ENCODE results near the gene CLIC3.

The CLIC3 gene

DNA sequence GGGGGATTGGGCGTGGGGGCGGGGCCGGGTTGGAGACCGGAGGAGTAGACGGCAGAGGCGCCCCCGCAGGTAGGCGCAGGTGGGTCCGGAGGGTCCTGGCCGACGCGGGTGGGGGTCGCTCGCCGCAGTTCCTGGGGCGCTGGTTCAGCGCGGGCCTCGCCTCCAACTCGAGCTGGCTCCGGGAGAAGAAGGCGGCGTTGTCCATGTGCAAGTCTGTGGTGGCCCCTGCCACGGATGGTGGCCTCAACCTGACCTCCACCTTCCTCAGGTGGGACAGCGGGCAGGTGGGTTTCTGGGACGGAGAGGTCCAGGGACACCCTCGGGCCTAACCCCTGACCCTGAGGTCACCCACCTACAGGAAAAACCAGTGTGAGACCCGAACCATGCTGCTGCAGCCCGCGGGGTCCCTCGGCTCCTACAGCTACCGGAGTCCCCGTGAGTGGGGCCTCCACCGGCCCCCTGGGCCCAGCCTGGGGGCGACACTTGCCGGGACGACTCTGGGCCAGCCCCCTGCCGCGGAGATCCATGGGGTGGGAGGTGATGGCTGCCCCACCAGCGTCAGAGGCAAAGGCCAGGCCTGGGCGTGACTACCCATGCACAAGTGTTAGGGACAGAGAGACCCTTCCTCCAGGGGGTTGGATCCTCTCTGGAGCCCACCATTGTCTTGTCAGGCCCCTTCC is 17.4 kb downstream of the CLIC3 start:
- DNase-seq: no peak

DNA sequence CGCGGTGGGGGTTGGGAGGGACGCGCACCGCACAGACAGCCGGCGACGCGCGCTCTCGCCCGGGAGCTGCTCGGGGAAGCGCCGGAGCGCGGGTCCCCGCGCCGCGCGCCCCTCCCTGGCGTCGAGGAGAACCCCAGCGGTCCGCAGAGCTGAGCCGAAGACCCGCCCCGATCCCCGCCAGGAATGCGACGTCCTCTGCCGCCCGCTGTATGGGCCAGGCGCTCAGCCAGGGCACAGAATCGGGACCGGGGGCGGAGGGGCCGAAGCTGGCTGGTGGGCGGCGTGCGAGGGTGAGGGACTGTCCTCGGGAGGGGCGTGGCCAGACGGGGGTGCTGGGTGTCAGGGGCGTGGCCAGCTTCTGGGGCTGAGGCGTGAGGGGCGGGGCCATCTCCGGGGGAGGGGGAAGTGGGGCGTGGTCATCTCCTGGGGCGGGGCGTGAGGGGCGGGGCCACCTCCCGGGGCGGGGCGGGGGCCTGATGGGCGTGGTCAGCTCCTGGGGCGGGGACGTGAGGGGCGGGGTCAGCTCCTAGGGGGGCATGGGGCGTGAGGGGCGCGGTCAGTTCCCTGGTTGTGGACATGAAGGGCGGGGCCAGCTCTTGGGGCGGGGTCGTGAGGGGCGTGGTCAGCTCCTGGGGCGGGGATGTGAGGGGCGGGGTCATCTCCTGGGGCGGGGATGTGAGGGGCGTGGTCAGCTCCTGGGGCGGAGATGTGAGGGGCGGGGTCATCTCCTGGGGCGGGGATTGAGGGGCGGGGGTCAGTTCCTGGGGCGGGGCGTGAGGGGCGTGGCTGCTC is 18.1 kb downstream of the CLIC3 start:
- peak; percentile 76 for DNase-seq

- DNase-seq: no peak
These were observed 18.7 kb downstream of the CLIC3 start for GRCh38 chr9:136977649-136978072.

GRCh38 chr9:136977223-136977622 is 19.1 kb downstream of the CLIC3 start, which contains the start of gene PTGDS:
PTGDS (plus strand) TSS chr9:136977504; CDS start chr9:136977579, 75 bp downstream.
- DNase-seq: no peak

- DNase-seq: no peak
These were observed 20.7 kb downstream of the CLIC3 start for GRCh38 chr9:136975644-136976043.

DNA sequence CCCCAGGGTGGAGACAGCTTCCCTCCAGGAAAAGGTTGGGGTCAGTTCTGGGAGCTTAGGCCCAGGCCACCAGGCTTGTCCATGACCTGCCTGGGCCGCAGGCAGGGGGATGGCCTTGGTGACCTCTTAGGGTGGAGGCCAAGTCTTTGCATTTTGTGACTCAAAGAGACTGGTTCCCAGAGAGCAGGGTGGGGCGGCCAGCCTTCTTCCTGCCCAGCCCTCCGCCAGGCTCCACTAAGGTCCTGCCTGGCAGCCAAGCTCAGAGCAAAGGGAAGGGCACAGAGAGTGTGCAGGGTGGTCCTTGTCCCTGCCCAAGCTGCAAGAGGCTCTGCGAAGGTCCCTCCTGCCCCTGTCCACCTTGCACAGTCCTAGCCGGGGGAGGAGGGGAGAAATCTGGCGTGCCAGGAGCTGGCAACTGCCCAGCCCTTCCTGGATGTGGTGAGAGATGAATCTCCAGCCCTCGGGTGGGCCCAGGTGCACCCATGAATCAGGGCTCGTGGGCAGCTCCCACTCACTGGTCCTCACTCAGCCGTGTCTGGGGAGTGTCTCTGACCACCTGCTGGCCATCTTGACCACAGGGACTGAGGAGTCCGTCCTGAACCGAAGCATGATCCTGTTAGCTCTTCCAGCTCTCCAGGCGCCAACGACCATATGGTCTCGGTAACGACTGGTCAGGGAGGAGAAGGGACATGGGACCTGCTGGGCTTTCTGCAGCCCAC is 21.4 kb downstream of the CLIC3 start:
- no peak for DNase-seq

DNA sequence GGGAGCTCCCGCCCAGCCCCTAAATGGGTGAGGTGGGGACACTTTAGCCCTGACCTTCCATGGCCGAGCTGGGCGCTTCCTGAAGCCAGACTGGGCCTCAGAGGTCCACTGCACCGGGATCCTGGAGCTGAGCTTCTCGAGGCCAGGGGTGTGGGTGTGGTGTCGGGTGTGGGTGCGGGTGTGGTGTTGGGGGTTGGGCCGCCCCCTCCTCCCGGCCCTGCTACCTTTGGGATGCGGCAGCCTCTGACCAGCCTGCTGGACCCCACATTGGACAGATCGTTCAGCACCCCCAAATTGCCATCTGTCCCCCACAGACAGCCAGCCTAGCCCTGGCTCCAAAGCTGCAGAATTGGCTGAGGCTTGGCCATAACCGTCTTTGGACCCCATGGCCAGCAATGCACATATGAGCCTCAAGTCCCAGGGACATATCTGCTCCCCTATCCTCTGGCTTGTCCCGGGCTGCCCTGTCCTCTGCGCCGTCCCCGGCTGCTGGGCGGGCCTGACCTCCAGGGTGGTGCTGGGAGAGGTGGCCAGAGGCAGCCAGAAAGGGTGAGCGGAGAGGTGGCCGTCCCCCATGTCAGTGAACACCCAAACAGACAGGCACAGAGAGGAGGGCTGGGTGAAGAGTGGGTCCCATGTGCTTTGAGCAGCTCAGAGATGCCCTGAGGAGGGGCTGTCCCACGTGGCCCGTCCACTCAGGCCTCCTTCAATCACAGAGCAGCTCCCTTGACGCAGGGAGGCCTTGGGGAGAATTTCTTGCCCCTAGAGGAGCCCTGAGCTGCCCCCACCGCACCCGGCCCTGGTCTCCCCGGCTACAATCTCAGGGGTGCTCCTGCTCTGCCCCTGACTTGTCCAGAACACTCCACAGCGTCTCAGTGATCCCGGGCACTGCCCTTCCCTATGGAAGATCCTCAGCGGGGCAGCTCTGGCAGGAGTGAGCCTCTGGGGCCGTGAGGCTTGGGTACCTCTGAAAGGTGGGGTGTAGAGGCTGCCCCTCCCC is 22.4 kb downstream of the CLIC3 start:
- no peak for DNase-seq

GRCh38 chr9:136972743-136973142 is 23.6 kb downstream of the CLIC3 start:
- DNase-seq: no peak

GRCh38 chr9:136972335-136972734 is 24.0 kb downstream of the CLIC3 start:
- no peak for DNase-seq

GRCh38 chr9:136971746-136972145 is 24.6 kb downstream of the CLIC3 start:
- DNase-seq: no peak

GRCh38 chr9:136970361-136970760 is 26.0 kb downstream of the CLIC3 start:
- DNase-seq: no peak

- no peak for DNase-seq
These were observed 26.6 kb downstream of the CLIC3 start for GRCh38 chr9:136969774-136970173.

GRCh38 chr9:136969150-136969549 is 27.2 kb downstream of the CLIC3 start:
- no peak for DNase-seq

- DNase-seq: no peak
These were observed 27.8 kb downstream of the CLIC3 start for GRCh38 chr9:136968333-136969127.

- no peak for DNase-seq
These were observed 30.4 kb downstream of the CLIC3 start for GRCh38 chr9:136965771-136966484.

GRCh38 chr9:136964833-136965422 is 31.4 kb downstream of the CLIC3 start:
- DNase-seq: no peak

- DNase-seq: peak; percentile 10
These were observed 32.1 kb downstream of the CLIC3 start for GRCh38 chr9:136964171-136964689.

GRCh38 chr9:136963751-136964150 is 32.6 kb downstream of the CLIC3 start:
- DNase-seq: no peak

DNA sequence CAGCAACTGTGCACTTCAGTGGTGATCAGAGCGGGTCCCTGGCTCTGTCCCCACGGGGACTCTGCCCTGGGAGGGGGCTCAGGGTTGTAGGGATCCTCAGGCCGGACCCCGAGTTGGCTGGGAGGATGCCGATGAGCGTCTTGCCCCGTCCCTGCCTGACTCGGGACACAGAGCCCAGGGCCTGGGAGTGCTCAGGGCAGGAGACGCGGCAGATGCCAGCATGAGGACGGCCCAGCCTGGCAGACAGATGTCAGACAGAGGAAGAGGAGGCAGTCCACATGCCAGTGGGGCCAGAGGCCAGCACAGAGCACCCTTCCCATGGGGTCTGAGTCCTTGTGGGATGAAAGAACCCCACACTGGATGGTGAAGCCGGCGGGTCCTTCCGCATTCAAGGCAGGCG is 33.0 kb downstream of the CLIC3 start:
- DNase-seq: no peak

- DNase-seq: no peak
These were observed 33.6 kb downstream of the CLIC3 start for GRCh38 chr9:136962701-136963248.
